CD4-positive, CD25-positive, alpha-beta regulatory T cell (primary cell): ENCODE results near the gene NUTF2. TPM values are rescaled to one million over a fixed set of nuclear protein-coding genes. Genes with fewer than 3 reads are reported as not detected.

Experiments used
- ATAC-seq, 2 donors: fragments of 150-1000 bp; cut with Tn5 transposase; one replicate each; pipeline ENCODE4 v1.10.0; 2021; ENCODE audit warnings: low read depth in 2 of 2, moderate number of reproducible peaks in 2 of 2, moderate library complexity in 1 of 2
- DNase-seq, 3 donors: peaks; one replicate each; pipeline versions ENCODE4 v3.0.0 to v3.0.0-alpha.2; 2012 to 2022; ENCODE audit warnings: mixed read lengths in 1 of 3
- H3K27ac ChIP-seq: one replicate; pipeline ENCODE4 v1.7.0; 2013; ENCODE audit warnings: mild to moderate bottlenecking, low read length; ENCODE audit not compliant: insufficient read depth, poor library complexity, severe bottlenecking
- H3K27me3 ChIP-seq: one replicate; pipeline ENCODE4 v1.7.0; 2013; ENCODE audit warnings: low read length; ENCODE audit not compliant: control insufficient read depth, insufficient read depth
- H3K36me3 ChIP-seq: one replicate; pipeline ENCODE4 v1.7.0; 2013; ENCODE audit warnings: mild to moderate bottlenecking, low read length, moderate library complexity; ENCODE audit not compliant: control insufficient read depth, insufficient read depth
- H3K4me1 ChIP-seq: 2 replicates; pipeline ENCODE4 v1.7.0; 2013; ENCODE audit warnings: mild to moderate bottlenecking, low read length; ENCODE audit not compliant: insufficient read depth, control insufficient read depth, poor library complexity, severe bottlenecking
- H3K4me3 ChIP-seq: one replicate; pipeline ENCODE4 v1.7.0; 2013; ENCODE audit warnings: low read depth, mild to moderate bottlenecking, low read length, moderate library complexity
- H3K9me3 ChIP-seq, 2 experiments: 1 replicate in 1 of 2; 2 replicates in 1 of 2; pipeline ENCODE4 v1.7.0; 2013; ENCODE audit warnings: low read length in 2 of 2, mild to moderate bottlenecking in 1 of 2, moderate library complexity in 1 of 2; ENCODE audit not compliant: control insufficient read depth in 2 of 2
- H3K27ac Mint-ChIP-seq, 3 donors: one replicate each; pipeline ENCODE4 v1.8.0; 2020 to 2022; ENCODE audit warnings: mild to moderate bottlenecking in 3 of 3, mixed read lengths in 3 of 3, moderate library complexity in 2 of 3
- H3K27me3 Mint-ChIP-seq: one replicate; pipeline ENCODE4 v1.8.0; 2022; ENCODE audit warnings: mild to moderate bottlenecking, mixed read lengths
- H3K36me3 Mint-ChIP-seq: one replicate; pipeline ENCODE4 v1.8.0; 2020; ENCODE audit warnings: mixed read lengths
- H3K4me1 Mint-ChIP-seq, 4 donors: one replicate each; pipeline ENCODE4 v1.8.0; 2020 to 2022; ENCODE audit warnings: mixed read lengths in 4 of 4, mild to moderate bottlenecking in 1 of 4
- H3K4me3 Mint-ChIP-seq, 4 donors: one replicate each; pipeline ENCODE4 v1.8.0; 2020 to 2022; ENCODE audit warnings: mild to moderate bottlenecking in 4 of 4, mixed read lengths in 4 of 4, moderate library complexity in 3 of 4
- H3K9me3 Mint-ChIP-seq, 7 donors: one replicate each; pipeline ENCODE4 v1.8.0; 2020 to 2022; ENCODE audit warnings: mixed read lengths in 7 of 7, mild to moderate bottlenecking in 3 of 7, moderate library complexity in 2 of 7
- polyA plus RNA-seq, 4 donors: library from polyadenylated mRNA; unstranded; fragments of 300-500 nt; fragmentation: Illumina TruSeq; gene quantifications; one replicate each; pipeline ENCODE4 v1.2.3, GENCODE V29; 2021
- total RNA-seq: library from RNA; stranded (reverse); gene quantifications from one replicate; pipeline ENCODE4 v1.2.3, GENCODE V29; 2022

Gene NUTF2
- total and polyA plus RNA-seq, 5 donors from 2014 or later = 48.5 to 158 (median 124) TPM

- DNase-seq (no peak), ATAC-seq (no peak)
- no peaks in the 10 kb centered on the region for H3K27me3 Mint-ChIP-seq
- no peak overlapping the region for H3K27ac Mint-ChIP-seq
- H3K9me3 Mint-ChIP-seq = no peaks in the 10 kb centered on the region
- Histone ChIP-seq H3K4me3 (no peak overlapping the region), H3K36me3 (peaks cover 74% of the 10 kb centered on the region), H3K27ac (no peak overlapping the region), H3K9me3 (no peaks in the 10 kb centered on the region), H3K4me1 (peaks cover 28% of the 10 kb centered on the region), H3K27me3 (no peaks in the 10 kb centered on the region)
- no peak overlapping the region for H3K4me3 Mint-ChIP-seq
- H3K36me3 Mint-ChIP-seq = peaks cover 28% of the 10 kb centered on the region
- peaks cover 11 to 33% (median 21%) of the 10 kb centered on the region in 4 donors for H3K4me1 Mint-ChIP-seq
These were observed 31.5 kb downstream of the NUTF2 start for GRCh38 chr16:67878232-67878631.

GRCh38 chr16:67878846-67879245 is 32.1 kb downstream of the NUTF2 start:
- no peaks in the 10 kb centered on the region for H3K9me3 Mint-ChIP-seq
- H3K27me3 ChIP-seq = no peaks in the 10 kb centered on the region
- H3K36me3 ChIP-seq = peaks cover 80% of the 10 kb centered on the region
- no peaks in the 10 kb centered on the region for H3K9me3 ChIP-seq
- H3K27ac ChIP-seq = no peak overlapping the region
- H3K36me3 Mint-ChIP-seq = peaks cover 33% of the 10 kb centered on the region
- peaks cover 22% of the 10 kb centered on the region for H3K4me1 ChIP-seq
- H3K27me3 Mint-ChIP-seq = no peaks in the 10 kb centered on the region
- no peak overlapping the region for H3K4me3 Mint-ChIP-seq
- ATAC-seq (no peak), DNase-seq (no peak)
- no peak overlapping the region for H3K4me3 ChIP-seq
- H3K4me1 Mint-ChIP-seq = peaks cover 6 to 27% (median 18%) of the 10 kb centered on the region in 4 donors
- no peak overlapping the region for H3K27ac Mint-ChIP-seq

GRCh38 chr16:67879462-67879861 is 32.7 kb downstream of the NUTF2 start:
- H3K4me1 Mint-ChIP-seq = peaks cover 0 to 21% (median 12%) of the 10 kb centered on the region in 4 donors
- H3K27ac Mint-ChIP-seq = no peak overlapping the region
- H3K36me3 Mint-ChIP-seq = peaks cover 33% of the 10 kb centered on the region
- H3K4me1 ChIP-seq = peaks cover 16% of the 10 kb centered on the region
- ATAC-seq = no peak
- DNase-seq = no peak
- H3K9me3 Mint-ChIP-seq = no peaks in the 10 kb centered on the region
- no peaks in the 10 kb centered on the region for H3K27me3 ChIP-seq
- no peak overlapping the region for H3K4me3 Mint-ChIP-seq
- H3K36me3 ChIP-seq = peaks cover 84% of the 10 kb centered on the region
- no peaks in the 10 kb centered on the region for H3K9me3 ChIP-seq
- no peak overlapping the region for H3K4me3 ChIP-seq
- H3K27ac ChIP-seq = no peak overlapping the region
- no peaks in the 10 kb centered on the region for H3K27me3 Mint-ChIP-seq

- Histone ChIP-seq H3K9me3 (no peaks in the 10 kb centered on the region), H3K4me1 (peaks cover 11% of the 10 kb centered on the region), H3K36me3 (peaks cover 84% of the 10 kb centered on the region), H3K4me3 (no peak overlapping the region), H3K27me3 (no peaks in the 10 kb centered on the region), H3K27ac (no peak overlapping the region)
- ATAC-seq (no peak), DNase-seq (no peak)
- Mint-ChIP-seq H3K27ac (no peak overlapping the region), H3K36me3 (peaks cover 33% of the 10 kb centered on the region), H3K4me3 (no peak overlapping the region), H3K9me3 (no peaks in the 10 kb centered on the region), H3K27me3 (no peaks in the 10 kb centered on the region), H3K4me1 (peaks cover 0 to 16% (median 10%) of the 10 kb centered on the region in 4 donors)
These were observed 33.2 kb downstream of the NUTF2 start for GRCh38 chr16:67879936-67880335.

GRCh38 chr16:67880584-67880983 is 33.9 kb downstream of the NUTF2 start:
- Histone ChIP-seq H3K9me3 (no peaks in the 10 kb centered on the region), H3K27me3 (no peaks in the 10 kb centered on the region), H3K4me3 (no peak overlapping the region), H3K27ac (no peak overlapping the region), H3K36me3 (peaks cover 84% of the 10 kb centered on the region), H3K4me1 (peaks cover 5% of the 10 kb centered on the region)
- Mint-ChIP-seq H3K9me3 (no peaks in the 10 kb centered on the region), H3K4me3 (peak overlapping the region in 1 of 4 donors; percentile 80), H3K27ac (peak overlapping the region in 1 of 3 donors; percentile 5), H3K36me3 (peaks cover 28% of the 10 kb centered on the region), H3K27me3 (no peaks in the 10 kb centered on the region), H3K4me1 (peaks cover 0 to 10% (median 4%) of the 10 kb centered on the region in 4 donors)
- DNase-seq = no peak
- ATAC-seq = no peak

- no peaks in the 10 kb centered on the region for H3K9me3 Mint-ChIP-seq
- H3K27ac ChIP-seq = no peak overlapping the region
- H3K4me3 ChIP-seq = no peak overlapping the region
These were observed 35.0 kb downstream of the NUTF2 start for GRCh38 chr16:67881621-67882161.

GRCh38 chr16:67882374-67883145 is 35.8 kb downstream of the NUTF2 start:
- Histone ChIP-seq H3K27me3 (no peaks in the 10 kb centered on the region), H3K9me3 (no peaks in the 10 kb centered on the region), H3K4me1 (no peaks in the 10 kb centered on the region), H3K4me3 (no peak overlapping the region), H3K27ac (no peak overlapping the region), H3K36me3 (peaks cover 67% of the 10 kb centered on the region)
- ATAC-seq (no peak), DNase-seq (no peak)
- Mint-ChIP-seq H3K27ac (peak overlapping the region in 1 of 3 donors; percentile 62), H3K27me3 (no peaks in the 10 kb centered on the region), H3K4me3 (no peak overlapping the region), H3K4me1 (no peaks in the 10 kb centered on the region), H3K36me3 (peaks cover 26% of the 10 kb centered on the region), H3K9me3 (no peaks in the 10 kb centered on the region)

More at GRCh38 chr16:67881621-67882161, 35.0 kb downstream of the NUTF2 start:
- Mint-ChIP-seq H3K36me3 (peaks cover 23% of the 10 kb centered on the region), H3K27ac (peak overlapping the region in 1 of 3 donors; percentile 79), H3K4me3 (no peak overlapping the region), H3K4me1 (no peaks in the 10 kb centered on the region), H3K27me3 (no peaks in the 10 kb centered on the region)
- DNase-seq (no peak), ATAC-seq (no peak)
- H3K36me3 ChIP-seq = peaks cover 75% of the 10 kb centered on the region
- no peaks in the 10 kb centered on the region for H3K9me3 ChIP-seq
- H3K27me3 ChIP-seq = no peaks in the 10 kb centered on the region
- no peaks in the 10 kb centered on the region for H3K4me1 ChIP-seq
